Fibroblast of skin of abdomen (primary cell): Measurements from ENCODE around the gene LIAS.
"Not testable (repeated sequence)": the region's sequence is repeated elsewhere in the genome, so short reads cannot be mapped to it uniquely, and the experiment has no call there.

ENCODE experiments used
- DNase-seq: peaks from one replicate; pipeline ENCODE4 v3.0.0-alpha.2; 2013

The LIAS gene

DNA sequence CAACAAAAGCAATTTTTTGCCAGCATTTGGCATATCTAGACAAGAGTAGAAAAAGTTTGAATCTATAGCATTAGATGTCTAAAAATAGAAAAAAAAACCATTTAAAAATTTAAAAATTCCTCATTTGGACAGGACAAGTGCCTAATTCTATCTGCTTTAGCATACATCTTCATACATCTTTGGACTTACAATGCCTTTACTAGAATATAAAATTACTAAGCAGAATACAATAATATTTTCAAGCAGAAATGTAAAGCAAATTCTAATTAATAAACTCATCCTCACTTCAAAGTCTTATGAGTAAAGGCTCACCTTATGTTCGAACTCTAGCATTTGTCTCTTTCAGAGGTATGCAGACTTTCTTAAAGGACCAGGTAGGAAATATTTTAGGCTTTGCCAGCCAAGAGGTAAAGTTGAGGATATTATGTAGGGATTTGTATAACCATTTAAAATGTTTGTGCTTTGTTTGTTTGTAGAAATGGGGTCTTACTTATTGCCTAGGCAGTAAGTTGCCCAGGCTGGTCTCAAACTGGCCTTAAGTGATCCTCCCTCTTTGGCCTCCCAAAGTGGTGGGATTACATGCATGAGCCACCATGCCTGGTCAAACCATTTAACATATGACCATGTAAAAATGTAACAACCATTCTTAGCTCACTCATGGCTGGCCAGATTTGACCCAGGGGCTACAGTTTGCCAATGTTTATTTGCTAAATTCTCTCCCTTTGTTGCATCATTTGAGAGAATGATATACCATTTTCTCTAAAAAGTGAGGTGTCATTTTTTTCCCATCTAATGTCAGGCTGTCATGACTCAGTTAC, 39.3 kb downstream of the LIAS start:
- no peak for DNase-seq

DNA sequence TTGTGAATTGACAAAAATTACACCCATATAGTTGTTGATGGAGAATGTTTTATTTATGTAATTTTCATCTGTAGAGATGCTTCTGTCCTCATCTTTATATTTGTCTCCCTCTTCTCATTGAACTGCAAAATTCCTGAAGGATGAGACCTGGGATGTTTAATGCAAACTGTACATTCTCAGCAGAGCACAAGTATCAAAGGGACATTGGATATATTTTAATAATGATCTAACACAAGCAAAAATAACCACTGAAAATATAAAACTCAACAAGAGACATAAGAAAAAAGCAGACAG, 39.8 kb downstream of the LIAS start:
- no peak for DNase-seq

DNA sequence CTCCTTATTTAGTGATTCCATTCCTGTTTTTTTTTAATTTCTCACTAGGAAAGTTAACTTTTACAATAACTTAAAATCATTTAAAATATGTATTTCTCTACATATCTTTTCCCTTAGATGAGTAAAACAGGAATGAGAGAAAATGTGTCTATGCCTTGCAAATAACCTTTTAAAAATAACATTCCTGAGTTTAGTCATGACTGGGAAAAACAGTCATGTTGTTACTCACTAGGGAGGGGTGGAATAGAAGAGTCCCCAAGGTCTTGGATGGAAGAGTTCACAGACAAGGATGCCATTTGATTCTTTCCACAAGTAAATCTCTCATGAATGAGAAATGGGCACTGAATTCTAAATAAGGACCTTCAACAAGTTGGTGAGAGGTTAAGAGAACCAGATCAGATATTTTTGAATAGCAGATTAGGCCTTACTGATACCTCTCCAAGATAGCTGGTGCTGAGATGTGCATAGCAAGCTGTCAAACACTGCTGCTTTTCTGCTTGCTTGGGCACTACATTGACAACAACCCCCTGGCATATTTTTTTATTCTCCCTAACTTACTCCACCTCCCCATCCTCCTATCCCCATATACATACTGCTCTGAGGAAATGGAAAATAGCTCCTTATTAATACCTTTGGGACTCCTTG, 43.3 kb downstream of the LIAS start:
- peak; percentile 74 for DNase-seq

DNA sequence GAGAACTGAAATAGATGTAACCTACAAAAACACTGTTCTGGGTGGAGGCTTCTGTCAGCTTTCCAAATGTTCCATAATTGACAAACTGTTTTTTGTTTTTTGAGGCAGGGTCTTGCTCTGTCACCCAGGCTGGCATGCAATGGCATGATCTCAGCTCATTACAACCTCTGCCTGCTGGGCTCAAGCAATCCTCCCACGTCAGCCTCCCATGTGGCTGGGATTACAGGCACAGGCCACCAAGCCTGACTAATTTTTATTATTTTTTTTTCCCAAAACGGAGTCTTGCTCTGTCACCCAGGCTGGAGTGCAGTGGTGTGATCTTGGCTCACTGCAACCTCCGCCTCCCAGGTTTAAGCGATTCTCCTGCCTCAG, 43.8 kb downstream of the LIAS start:
- DNase-seq = not testable (repeated sequence)

DNA sequence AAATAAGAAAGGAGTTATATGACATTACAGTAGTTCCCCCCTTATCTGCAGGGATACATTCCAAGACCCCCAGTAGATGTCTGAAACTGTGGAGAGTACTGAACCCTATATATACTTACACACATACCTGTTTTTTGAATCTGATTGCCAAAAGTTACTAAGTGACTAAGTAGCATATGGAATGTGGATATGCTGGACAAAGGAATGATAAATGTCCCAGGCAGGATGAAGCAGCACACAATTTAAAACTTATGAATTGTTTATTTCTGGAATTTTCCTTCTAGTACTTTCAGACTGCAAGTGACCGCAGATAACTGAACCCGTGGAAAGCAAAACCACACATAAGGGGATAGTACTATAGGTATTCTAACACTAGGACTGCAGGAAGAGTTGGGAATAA, 45.7 kb downstream of the LIAS start:
- DNase-seq = no peak

DNA sequence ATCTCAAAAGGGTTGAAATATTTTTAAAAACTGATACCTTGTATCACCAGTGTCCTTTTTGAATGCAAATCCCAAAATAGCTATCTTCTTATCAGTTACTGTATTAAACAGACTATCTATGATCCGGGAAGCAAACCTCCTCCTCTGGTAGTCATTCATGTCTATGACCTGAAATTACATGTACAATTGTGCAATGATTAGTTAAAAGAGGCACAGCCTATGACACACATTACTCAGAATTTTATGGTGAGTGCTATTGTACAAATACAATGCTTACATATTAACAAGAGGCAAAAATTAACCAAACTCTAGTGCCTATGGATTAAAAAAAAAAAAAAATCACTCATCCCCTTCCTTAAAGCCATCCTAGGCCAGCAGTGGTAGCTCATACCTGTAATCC, 46.7 kb downstream of the LIAS start:
- DNase-seq = no peak

DNA sequence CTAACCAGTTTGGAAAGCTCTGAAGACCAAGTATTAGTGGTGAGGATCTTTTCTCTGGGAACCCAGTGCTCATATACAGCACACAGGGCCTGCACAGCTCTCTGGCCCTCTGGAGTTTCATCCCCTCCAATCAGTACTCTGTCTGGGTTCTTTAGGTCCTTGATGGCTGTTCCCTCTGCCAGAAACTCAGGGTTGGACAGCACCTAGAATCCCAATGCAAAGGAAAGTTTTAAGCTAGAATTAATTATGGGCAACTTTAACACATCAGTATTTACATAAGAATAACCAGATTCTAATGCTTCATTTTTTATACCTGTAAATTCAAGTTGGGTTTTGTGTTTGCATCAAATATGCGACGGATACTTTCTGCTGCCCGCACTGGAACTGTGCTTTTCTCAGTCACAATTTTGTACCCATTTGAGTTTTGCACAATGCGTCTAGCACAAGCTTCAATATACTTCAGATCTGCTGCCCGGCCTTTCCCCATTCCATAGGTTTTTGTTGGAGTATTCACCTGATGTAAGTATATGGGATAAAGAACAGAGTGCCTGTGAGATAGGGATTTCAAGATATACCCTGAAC, 51.6 kb downstream of the LIAS start:
- no peak for DNase-seq

DNA sequence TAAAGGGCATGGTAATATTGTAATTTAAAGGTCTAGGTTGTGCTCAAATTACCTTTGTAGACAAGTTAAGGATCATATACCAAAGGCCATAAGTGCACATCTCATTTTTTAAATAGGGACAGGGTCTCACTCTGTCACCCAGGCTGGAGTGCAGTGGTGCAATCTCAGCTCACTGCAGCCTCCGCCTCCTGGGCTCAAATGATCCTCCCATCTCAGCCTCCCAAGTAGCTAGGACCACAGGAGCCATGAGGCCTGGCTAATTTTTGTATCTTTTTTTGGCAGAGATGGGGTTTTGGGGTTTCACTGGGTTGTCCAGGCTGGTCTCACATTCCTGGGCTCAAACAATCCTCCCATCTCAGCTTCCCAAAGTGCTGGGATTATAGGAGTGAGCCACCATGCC, 55.4 kb downstream of the LIAS start:
- DNase-seq = not testable (repeated sequence)

DNA sequence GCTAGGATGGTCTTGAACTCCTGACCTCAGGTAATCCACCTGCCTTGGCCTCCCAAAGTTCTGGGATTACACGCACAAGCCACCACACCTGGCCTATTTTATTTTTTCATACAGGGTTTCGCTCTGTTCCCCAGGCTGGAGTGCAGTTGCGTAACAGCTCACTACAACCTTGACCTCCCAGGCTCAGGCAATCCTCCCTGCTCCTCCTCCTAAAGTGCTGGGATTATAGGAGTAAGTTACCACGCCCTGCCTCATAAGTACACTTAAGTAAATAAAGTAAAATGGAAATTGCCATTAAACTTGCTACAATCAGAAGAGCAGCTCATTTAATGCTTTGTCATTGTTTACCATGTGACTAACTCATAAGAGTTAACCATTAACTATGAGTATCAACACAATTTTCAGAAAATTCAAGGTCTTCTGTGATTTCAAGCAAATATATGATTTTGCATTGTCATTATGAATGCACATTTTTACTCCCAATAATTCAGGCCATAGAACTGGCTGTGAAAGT, 56.1 kb downstream of the LIAS start:
- no peak for DNase-seq

DNA sequence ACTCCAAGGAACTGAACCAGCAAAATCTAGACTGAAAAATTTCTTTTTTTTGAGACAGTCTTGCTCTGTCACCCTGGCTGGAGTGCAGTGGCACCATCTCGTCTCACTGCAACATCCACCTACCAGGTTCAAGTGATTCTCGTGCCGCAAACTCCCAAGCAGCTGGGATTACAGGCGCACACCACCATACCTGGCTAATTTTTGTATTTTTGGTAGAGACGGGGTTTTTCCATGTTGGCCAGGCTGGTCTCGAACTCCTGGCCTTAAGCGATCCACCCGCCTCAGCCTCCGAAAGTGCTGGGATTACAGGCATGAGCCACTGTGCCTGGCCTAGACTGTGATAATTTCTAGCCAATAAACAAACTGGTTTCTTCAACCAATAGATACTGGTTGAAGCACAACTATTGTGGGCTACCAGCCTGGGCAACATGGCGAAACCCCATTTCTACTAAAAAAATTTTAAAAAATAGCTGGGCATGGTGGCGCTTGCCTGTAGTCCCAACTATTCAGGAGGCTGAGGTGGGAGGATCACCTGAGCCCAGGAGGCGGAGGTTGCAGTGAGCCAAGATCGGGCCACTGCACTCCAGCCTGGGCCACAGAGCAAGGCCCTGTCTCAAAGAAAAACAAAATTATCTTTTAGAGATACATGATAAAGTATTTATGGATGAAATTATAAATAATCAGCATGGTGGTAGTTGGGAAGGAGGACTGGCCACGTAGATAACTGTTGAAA, 57.0 kb downstream of the LIAS start:
- DNase-seq = not testable (repeated sequence)

DNA sequence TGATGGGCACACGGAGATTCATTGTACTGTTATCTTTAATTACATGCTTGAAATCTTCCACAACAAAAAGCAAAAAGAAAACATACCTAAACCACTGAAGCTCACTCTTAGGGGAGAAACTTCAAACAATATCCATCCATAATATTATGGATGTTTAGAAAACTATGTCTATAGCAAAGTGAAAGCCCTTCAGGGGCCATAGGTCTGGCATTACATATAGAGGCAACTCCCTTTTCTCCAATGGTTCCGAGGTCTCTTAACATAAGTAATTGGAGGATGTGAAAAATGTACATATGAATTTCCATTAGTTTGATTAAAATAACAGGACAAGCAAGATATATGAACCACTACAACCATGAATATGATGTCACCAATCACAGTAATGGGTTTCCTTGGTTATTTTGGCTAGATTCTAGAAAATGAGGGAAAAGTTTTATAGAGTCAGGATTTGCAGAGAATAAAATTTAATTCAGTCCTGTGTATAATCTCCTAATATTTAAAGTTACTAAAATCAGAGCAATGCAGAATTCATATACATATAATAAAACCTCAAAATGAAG, 57.6 kb downstream of the LIAS start:
- DNase-seq = no peak

DNA sequence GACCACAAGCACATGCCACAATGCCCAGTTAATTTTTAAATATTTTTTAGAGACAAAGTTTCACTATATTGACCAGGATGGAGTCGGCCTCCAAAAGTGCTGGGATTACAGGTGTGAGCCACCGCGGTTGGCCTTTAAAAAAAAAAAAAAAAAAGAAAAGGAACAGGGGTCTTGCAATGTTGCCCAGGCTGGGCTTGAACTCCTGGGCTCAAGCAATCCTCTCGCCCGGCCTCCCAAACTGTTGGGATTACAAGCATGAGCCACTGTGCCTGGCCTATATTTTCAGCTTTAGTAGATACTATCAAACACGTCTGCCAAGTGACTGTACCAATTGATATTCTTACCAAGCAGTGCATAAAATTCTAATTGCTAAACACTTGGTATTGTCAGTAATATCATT, 59.6 kb downstream of the LIAS start:
- no peak for DNase-seq

DNA sequence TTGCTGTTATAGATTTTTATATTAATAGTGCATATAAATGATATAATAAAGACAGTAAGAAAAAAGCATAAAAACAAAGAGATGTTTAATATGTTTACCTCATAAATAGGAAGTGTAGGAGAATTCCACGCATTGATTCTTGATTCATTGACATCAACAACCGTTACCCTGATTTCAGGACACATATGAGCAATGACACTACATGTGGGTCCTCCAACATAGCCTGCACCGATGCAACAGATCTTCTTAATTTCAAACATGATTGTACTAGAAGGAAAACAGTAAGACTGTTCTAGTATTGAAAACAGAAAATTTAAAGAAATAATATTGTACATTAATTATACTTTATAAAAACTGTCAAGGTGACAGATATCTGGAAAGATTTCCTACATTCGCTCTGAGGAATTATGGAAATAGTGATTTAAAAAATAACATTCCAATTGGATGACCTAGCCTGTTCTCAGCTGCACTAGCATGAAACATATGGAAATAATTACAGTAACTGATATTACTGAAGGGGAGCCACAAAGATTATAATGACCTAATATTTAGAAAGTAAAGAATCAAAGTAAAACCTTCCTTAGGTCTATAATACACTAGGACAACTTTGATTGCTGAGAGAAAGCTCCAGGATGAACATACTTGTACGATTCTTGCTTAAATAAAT, 62.5 kb downstream of the LIAS start:
- DNase-seq = peak; percentile 77

DNA sequence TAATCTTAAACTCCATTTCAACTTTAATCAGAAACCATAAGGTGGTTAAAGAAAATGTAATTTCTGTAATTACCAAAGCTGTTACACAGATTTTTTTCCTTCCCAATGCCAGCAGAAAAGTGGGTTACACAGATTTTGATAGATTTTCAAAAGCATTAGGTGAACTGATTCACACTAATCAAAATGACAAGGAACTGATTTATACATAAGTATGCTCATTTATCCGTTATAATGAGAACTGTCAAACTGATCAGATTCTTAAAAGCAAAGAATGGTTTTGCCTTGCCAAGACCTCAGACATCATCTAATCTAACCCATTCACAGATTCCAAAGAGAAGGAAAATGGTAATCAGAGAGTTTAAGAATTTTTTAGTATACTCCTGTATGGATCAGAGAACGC, 63.2 kb downstream of the LIAS start:
- no peak for DNase-seq

DNA sequence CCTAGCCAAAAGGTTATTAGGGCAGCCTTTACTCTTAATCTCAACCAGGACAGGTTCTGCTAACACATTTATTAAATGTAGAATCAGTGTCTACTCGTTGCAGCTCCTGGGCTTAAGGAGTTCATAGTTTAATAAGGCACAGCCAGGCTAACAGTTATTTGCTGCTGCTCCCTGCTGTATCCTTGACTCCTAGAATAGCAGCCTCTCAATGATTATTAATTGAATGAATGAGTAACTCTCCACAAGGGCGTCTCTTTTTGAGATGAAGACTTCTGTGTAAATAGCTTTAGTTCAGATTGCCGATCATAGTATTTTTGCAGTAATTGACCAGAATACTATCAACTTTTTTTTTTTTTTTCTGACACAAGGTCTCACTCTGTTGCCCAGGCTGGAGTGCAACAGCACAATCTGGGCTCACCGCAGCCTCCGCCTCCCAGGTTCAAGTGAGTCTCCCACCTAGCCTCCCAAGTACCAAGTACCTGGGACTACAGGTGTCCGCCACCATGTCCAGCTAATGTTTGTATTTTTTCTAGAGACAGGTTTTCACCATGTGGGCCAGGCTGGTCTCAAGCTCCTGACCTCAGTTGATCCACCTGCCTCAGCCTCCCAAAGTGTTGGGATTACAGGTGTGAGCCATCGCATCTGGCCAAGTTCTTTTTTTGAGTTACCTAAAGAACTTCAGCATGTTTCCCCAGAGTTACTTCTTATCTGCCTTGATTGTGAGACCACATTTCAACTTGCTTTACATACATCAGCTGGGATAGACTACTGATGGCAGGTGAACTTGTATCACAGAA, 65.5 kb downstream of the LIAS start:
- no peak for DNase-seq

DNA sequence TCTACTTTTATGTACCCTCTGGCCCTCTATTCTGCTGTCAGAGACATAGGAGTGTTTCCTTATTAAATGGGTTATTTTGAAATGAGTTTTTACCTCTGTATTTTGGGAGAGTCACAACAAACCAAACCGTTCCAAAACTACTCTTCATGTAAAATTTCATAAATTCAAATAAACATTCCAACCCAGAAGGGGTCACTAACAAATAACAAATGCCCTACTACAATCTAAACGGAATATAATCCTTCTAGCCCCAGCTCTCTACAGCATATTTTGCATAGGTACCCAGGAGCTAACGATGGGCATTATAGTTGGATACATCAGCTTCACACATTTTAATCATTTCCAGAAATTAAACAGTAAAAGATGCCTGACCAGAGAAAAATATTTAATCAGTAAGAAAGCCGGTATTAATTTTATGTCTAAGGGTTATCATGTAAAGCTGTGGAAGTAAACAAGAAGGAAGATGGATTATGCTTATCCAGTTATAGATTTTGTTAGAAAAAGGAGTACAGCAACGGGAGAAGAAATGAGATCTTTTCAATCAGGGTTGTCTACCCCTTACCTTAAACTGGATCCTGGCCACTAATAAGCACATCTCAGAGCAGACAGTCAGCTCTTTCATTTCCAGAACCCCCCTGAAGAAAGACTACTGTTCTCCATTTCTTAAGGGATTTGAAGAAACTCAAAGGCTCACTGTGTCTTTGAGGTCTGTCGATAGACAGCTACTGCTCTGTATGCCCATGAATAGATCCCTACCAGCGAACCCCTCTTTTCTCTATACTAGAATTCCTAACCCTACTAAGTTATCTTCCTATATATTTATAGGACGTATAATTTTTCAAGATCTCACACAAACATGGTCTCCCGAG, 67.2 kb downstream of the LIAS start:
- DNase-seq = no peak

DNA sequence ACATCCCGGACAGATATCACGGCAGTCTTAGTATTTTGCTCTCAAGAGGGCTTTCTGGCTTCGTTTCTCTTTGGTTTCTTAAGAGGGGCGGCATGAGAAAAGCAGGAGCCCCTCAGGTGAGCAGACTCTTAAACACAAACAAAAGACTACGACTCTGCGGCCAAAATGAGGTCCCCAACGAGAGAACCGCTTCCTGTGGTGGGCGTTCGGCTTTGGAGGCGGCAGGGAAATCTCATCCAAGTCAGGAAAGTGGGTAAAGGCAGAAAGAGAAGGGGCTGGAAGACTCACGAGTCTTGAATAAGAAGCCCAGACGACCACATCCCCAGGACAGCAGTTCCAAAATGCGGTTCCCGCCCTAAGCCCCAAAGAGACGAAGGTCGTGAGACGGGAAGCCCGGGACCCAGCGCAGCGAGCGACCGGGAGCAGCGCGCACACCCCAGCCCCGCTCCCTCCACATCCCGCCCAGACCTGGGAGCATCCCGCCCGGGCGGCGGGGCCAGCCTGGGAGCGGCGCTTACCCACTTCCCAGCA, 68.0 kb downstream of the LIAS start:
- DNase-seq = peak; percentile 25

DNA sequence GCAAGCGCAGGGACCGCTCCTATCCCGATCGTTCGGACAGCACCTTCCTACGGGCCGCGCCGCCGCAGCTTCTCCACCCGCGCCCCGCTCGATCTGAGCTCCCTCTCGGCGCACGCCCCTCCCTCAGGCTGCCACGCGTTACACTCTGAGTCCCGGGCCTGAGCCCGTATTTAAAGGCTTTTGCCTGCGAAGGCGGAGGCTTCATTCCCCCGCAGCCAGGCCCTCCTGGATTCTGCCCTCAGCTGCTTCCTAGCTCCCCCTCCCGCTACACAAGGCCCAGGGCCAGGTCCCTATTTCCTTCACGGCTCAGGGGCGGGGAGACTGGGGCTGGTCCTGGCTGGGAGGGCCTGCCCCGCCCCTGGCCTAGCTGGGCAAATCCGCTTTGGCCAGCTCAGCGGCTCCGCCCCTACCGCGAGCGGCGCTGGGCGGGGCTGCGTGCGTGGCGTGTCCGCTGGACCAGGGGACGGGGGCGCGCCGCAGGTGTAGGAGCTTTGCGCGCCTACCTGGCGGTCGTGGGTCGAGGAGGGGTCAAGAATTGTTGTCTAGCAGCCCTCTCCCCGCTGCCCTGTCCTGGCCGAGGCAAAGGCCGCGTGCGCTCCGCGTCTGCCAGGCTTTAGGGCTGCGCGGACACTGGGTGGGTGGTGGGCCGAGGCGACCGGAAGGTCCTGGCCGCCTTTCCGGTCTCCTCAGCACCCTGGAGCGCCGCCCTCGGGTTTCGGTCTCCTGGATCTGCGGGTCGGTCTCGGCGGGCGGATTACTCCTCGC, 68.6 kb downstream of the LIAS start, which contains the start of gene UGDH:
UGDH (minus strand) TSS at position 144 of the 765 bp plus-strand sequence. CDS start 5,927 bp downstream, outside the sequence.
- DNase-seq = peak; percentile 100

DNA sequence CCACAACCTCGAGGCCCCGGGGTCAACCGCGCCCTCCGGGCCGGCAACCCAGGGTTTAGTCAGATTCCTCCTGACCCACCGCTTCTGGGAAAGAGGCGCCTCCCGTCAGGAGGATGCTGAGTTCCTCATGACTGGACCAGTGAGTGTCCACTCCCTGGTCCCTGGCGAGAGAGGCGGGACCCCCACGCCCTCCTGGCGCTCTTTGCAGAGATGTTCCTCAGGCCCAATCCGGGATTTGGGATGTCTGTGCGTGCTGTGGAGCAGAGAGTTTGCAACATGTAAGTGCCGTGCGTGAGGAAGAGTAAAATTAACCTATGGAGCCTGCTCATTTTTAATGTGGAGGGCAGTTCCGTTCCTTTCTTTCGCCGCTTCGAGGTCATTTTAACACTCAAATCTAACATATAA, 69.2 kb downstream of the LIAS start:
- no peak for DNase-seq
